Activated CD4-positive, alpha-beta T cell treated with anti-CD3 and anti-CD28 coated beads for 36 hours (primary cell): Measurements from ENCODE around the gene CXCL1. TPM values are rescaled to one million over a fixed set of nuclear protein-coding genes. Genes with fewer than 3 reads are reported as not detected.

ENCODE experiments used
- ATAC-seq: fragments of 200-7000 bp; cut with Tn5 transposase; one replicate; pipeline ENCODE4 v1.10.0; 2021; ENCODE audit warnings: mild to moderate bottlenecking, moderate library complexity
- CTCF ChIA-PET: fragments of 350-600 bp; sonication (Branson Sonifier 250); formaldehyde crosslinking; loops from one replicate; lab custom pipeline; 2021; ENCODE audit warnings: antibody characterized with exemption; lab: Charles Lee
- POLR2A ChIA-PET: fragments of 350-600 bp; sonication (Branson Sonifier 250); formaldehyde crosslinking; loops from one replicate; lab custom pipeline; 2021; ENCODE audit warnings: antibody characterized with exemption, inconsistent platforms; lab: Charles Lee
- DNase-seq: peaks from one replicate; pipeline ENCODE4 v3.0.0-alpha.2; 2020
- H3K27ac Mint-ChIP-seq: one replicate; pipeline ENCODE4 v1.8.0; 2021; ENCODE audit warnings: mixed read lengths
- H3K27me3 Mint-ChIP-seq: one replicate; pipeline ENCODE4 v1.8.0; 2021; ENCODE audit warnings: mixed read lengths
- H3K36me3 Mint-ChIP-seq: one replicate; pipeline ENCODE4 v1.8.0; 2021; ENCODE audit warnings: low read depth, mixed read lengths
- H3K4me1 Mint-ChIP-seq: one replicate; pipeline ENCODE4 v1.8.0; 2021; ENCODE audit warnings: mixed read lengths
- H3K4me3 Mint-ChIP-seq: one replicate; pipeline ENCODE4 v1.8.0; 2021; ENCODE audit warnings: mild to moderate bottlenecking, moderate library complexity, mixed read lengths
- H3K9me3 Mint-ChIP-seq: one replicate; pipeline ENCODE4 v1.8.0; 2021; ENCODE audit warnings: low read depth, mixed read lengths
- intact Hi-C, 2 experiments: fragments of 100-400 bp; cut with DNase I in 1 of 2; cut with micrococcal nuclease in 1 of 2; formaldehyde crosslinking; loops; one replicate each; pipeline versions ENCODE4 v1.14.2 to v1.15.1; 2022 to 2024; cut with DNase I, micrococcal nuclease
- total RNA-seq, 2 experiments: library from RNA; stranded (reverse); gene quantifications; one replicate each; pipeline ENCODE4 v1.2.3, GENCODE V29; 2021

CXCL1 gene
- total RNA-seq, 2 experiments from 2014 or later, result not detected

DNA sequence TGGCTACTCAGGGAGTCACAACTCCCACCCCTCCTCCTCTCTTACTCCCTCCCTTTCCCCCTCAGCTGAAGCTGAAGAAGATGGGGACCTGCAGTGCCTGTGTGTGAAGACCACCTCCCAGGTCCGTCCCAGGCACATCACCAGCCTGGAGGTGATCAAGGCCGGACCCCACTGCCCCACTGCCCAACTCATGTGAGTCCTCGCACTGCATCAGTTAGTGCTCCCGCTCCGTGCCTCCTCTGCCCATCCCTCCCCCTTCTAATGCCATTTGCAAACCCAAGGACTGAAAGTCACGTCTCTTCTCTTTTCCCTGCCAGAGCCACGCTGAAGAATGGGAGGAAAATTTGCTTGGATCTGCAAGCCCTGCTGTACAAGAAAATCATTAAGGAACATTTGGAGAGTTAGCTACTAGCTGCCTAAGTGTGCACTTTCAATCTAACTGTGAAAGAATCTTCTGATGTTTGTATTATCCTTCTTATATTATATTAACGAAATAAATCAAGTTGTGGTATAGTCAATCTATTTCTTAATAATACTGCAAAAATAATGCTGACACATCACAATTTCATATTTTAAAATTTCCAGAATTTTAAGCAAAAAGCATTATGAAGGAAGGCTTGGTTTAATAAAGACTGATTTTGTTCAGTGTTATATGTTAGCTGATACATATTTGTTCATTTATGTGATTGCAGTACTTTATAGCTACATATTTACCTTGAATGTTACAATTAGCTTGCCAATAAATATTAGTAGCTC lies 15.3 kb upstream of the CXCL1 start:
- H3K27me3 Mint-ChIP-seq, result peaks cover 4% of the 10 kb centered on the region
- ATAC-seq (no peak), DNase-seq (no peak)
- no peak overlapping the region for H3K4me3 Mint-ChIP-seq
- no peaks in the 10 kb centered on the region for H3K9me3 Mint-ChIP-seq
- H3K36me3 Mint-ChIP-seq, result no peaks in the 10 kb centered on the region
- no peak overlapping the region for H3K27ac Mint-ChIP-seq
- CTCF ChIA-PET, result no interaction called here
- intact Hi-C loops, result no loop called here
- POLR2A ChIA-PET, result no interaction called here
- H3K4me1 Mint-ChIP-seq, result no peaks in the 10 kb centered on the region

DNA sequence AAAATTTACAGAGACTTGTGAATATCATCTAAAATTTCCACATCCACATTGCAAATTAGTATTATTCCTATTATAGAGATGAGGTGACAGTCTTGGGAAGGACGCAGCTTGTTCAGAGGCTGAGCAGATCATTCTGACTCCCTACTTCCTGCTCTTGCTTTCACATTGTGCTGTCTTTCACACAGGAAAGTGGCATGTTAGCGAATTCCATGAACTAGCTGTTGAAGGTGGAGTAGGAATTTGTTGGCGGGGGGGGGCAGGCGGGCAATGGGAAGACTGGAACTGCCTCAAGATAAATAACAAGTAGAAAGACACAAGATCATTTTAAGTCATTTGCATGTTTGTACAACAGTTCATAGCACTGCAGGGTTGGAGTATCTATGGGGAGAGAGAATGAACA lies 13.8 kb upstream of the CXCL1 start:
- Mint-ChIP-seq H3K36me3 (no peaks in the 10 kb centered on the region), H3K27me3 (peaks cover 2% of the 10 kb centered on the region)
- CTCF ChIA-PET, result no interaction called here

DNA sequence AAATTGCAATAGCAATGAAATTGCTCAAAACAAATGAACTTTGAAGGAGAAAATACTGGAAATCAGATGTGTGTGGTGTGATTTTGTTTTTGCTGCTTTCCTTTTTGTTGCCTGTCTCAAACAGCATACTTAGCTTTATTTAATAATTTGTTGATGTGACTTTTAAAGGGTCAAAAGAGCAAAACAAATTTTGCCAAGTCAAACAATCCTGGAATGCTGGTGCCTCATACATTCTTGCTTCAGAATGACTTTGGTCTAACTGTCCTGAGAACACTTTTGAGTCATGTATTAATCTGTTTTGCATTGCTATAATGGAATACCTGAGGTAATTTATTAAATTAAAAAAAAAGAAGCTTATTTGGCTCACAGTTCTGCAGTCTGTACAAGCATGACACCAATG lies 12.7 kb upstream of the CXCL1 start:
- ChIA-PET CTCF (no interaction called here), POLR2A (no interaction called here)
- Mint-ChIP-seq H3K27ac (no peak overlapping the region), H3K27me3 (peaks cover 2% of the 10 kb centered on the region), H3K36me3 (no peaks in the 10 kb centered on the region), H3K4me1 (no peaks in the 10 kb centered on the region), H3K9me3 (no peaks in the 10 kb centered on the region), H3K4me3 (no peak overlapping the region)
- ATAC-seq, result no peak
- intact Hi-C loops, result no loop called here
- no peak for DNase-seq

More for the DNA sequence above, 13.8 kb upstream of the CXCL1 start:
- intact Hi-C loops, result no loop called here
- H3K9me3 Mint-ChIP-seq, result no peaks in the 10 kb centered on the region
- ATAC-seq (no peak), DNase-seq (no peak)
- no peak overlapping the region for H3K27ac Mint-ChIP-seq
- POLR2A ChIA-PET, result no interaction called here
- H3K4me1 Mint-ChIP-seq, result no peaks in the 10 kb centered on the region
- no peak overlapping the region for H3K4me3 Mint-ChIP-seq

DNA sequence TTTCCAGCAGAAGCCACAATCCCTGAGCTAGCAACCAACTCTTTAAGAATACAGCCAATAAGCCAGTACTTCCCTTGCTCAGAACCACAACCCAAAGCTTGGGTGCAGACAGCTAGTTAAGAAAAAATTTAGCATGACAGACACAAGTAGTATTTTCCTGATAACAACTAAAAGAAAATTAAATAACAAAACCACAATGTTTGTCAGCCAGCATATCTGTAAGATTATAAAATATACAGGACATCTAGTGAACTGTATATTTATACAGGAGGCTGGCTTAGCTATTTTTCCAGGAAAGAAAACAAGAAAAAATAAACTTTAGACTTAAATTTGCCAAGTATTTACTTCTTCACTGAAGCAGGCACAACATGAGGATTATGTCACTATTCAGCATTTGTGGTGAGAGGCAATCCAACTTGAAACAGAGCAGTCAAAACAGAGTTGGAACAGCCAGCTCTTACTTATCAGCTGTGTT lies 9.5 kb upstream of the CXCL1 start:
- Mint-ChIP-seq H3K27me3 (no peaks in the 10 kb centered on the region), H3K27ac (no peak overlapping the region), H3K4me1 (no peaks in the 10 kb centered on the region), H3K36me3 (no peaks in the 10 kb centered on the region), H3K9me3 (no peaks in the 10 kb centered on the region), H3K4me3 (no peak overlapping the region)
- ChIA-PET POLR2A (no interaction called here), CTCF (no interaction called here)
- intact Hi-C loops, result loop anchor here in 1 of 2 experiments (10.0 kb wide), 1 partner anchor 195 kb away; no protein-coding TSS in a partner anchor
- ATAC-seq (no peak), DNase-seq (no peak)

DNA sequence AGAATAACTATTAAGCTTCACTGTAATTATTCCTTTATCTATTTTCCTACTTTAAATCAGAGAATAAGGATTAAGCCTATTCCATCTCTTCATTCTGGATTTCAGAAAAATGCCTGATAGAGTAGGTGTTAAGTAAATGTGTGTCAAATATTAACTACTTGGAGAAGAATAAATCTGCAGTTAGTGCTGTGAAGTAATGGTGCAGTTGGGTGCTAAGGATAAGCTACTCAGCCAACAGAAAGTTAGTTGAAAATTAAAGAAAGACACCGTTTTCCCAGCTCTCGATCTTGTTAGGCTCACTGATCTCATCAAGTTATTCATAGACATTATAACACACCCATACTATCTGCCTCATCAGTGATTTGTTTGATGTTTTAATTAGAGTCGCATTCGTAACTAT lies 9.0 kb upstream of the CXCL1 start:
- H3K4me3 Mint-ChIP-seq, result no peak overlapping the region

DNA sequence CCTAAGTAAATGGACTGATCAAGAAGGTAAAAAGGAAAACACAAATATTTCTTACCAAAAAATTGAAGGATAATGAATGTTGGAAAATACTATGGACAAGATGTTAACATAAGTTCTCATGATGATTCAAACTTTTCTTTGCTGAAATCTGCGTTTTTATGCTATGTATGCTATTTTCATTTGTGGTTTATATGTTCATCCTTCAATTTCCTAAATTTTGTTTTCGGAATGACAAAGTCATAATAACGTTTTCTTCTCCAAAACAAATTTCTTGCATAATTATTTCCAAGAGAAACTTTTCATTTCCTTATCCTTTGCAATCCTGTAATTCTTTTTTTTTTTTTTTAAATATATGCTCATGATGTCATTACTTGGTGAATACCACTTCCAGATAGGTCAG lies 8.3 kb upstream of the CXCL1 start:
- DNase-seq (no peak), ATAC-seq (no peak)
- Mint-ChIP-seq H3K4me3 (no peak overlapping the region), H3K27me3 (peaks cover 5% of the 10 kb centered on the region), H3K27ac (no peak overlapping the region), H3K4me1 (no peaks in the 10 kb centered on the region), H3K9me3 (no peaks in the 10 kb centered on the region), H3K36me3 (no peaks in the 10 kb centered on the region)
- intact Hi-C loops, result loop anchor here in 1 of 2 experiments (10.0 kb wide), 1 partner anchor 196 kb away; no protein-coding TSS in a partner anchor
- POLR2A ChIA-PET, result no interaction called here
- CTCF ChIA-PET, result no interaction called here

More for the DNA sequence above, 9.0 kb upstream of the CXCL1 start:
- Mint-ChIP-seq H3K4me1 (no peaks in the 10 kb centered on the region), H3K27ac (no peak overlapping the region), H3K9me3 (no peaks in the 10 kb centered on the region), H3K27me3 (peaks cover 2% of the 10 kb centered on the region), H3K36me3 (no peaks in the 10 kb centered on the region)
- ChIA-PET CTCF (no interaction called here), POLR2A (no interaction called here)
- DNase-seq, result no peak
- ATAC-seq, result no peak
- intact Hi-C loops, result loop anchor here in 1 of 2 experiments (10.0 kb wide), 1 partner anchor 195 kb away; no protein-coding TSS in a partner anchor

DNA sequence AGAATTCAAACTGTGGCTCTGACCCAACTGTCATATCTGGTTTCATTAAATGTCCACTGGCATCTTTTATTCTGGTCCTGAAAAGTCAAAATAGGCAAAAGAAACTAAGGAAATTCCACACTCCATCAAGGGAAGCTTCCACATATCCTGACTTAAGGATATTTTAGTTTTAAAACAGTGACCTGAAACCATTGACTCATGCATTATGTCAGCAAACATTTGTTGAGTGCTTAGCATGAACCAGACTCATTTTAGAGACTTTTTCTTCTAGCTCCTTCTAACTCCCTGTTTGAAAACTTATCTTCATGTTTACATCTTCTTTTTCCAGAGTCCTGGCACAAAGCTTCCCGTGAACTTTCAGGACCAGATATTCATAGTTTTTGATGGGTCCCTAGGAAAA lies 6.9 kb upstream of the CXCL1 start:
- Mint-ChIP-seq H3K4me3 (no peak overlapping the region), H3K27ac (no peak overlapping the region)
- POLR2A ChIA-PET, result no interaction called here

GRCh38 chr4:73864365-73864764 lies 4.8 kb upstream of the CXCL1 start:
- ATAC-seq, result no peak
- ChIA-PET CTCF (interaction anchor here (1.0 kb wide), 1 partner anchor 33 kb away, joined by 3 read pairs; no protein-coding TSS in a partner anchor), POLR2A (no interaction called here)
- Mint-ChIP-seq H3K4me3 (no peak overlapping the region), H3K27me3 (peaks cover 19% of the 10 kb centered on the region), H3K36me3 (no peaks in the 10 kb centered on the region), H3K4me1 (no peaks in the 10 kb centered on the region), H3K9me3 (no peaks in the 10 kb centered on the region), H3K27ac (no peak overlapping the region)
- intact Hi-C loops, result loop anchor here in 1 of 2 experiments (10.0 kb wide), 1 partner anchor 200 kb away; no protein-coding TSS in a partner anchor
- no peak for DNase-seq

More for the DNA sequence above, 6.9 kb upstream of the CXCL1 start:
- H3K4me1 Mint-ChIP-seq, result no peaks in the 10 kb centered on the region
- no peaks in the 10 kb centered on the region for H3K9me3 Mint-ChIP-seq
- DNase-seq, result no peak
- no peak for ATAC-seq
- intact Hi-C loops, result loop anchor here in 1 of 2 experiments (10.0 kb wide), 1 partner anchor 198 kb away; no protein-coding TSS in a partner anchor
- peaks cover 5% of the 10 kb centered on the region for H3K27me3 Mint-ChIP-seq
- CTCF ChIA-PET, result interaction anchor here (1.2 kb wide), 1 partner anchor 22 kb away, joined by 3 read pairs; no protein-coding TSS in a partner anchor
- no peaks in the 10 kb centered on the region for H3K36me3 Mint-ChIP-seq

- no peaks in the 10 kb centered on the region for H3K9me3 Mint-ChIP-seq
- H3K4me3 Mint-ChIP-seq, result no peak overlapping the region
- ChIA-PET CTCF (interaction anchor here (1.0 kb wide), 1 partner anchor 32 kb away, joined by 3 read pairs; no protein-coding TSS in a partner anchor), POLR2A (no interaction called here)
- H3K27ac Mint-ChIP-seq, result no peak overlapping the region
- H3K27me3 Mint-ChIP-seq, result peaks cover 24% of the 10 kb centered on the region
- H3K4me1 Mint-ChIP-seq, result no peaks in the 10 kb centered on the region
- ATAC-seq (no peak), DNase-seq (no peak)
- H3K36me3 Mint-ChIP-seq, result no peaks in the 10 kb centered on the region
- intact Hi-C loops, result loop anchor here in 1 of 2 experiments (10.0 kb wide), 1 partner anchor 200 kb away; no protein-coding TSS in a partner anchor
These were observed 4.2 kb upstream of the CXCL1 start for GRCh38 chr4:73864961-73865360.

DNA sequence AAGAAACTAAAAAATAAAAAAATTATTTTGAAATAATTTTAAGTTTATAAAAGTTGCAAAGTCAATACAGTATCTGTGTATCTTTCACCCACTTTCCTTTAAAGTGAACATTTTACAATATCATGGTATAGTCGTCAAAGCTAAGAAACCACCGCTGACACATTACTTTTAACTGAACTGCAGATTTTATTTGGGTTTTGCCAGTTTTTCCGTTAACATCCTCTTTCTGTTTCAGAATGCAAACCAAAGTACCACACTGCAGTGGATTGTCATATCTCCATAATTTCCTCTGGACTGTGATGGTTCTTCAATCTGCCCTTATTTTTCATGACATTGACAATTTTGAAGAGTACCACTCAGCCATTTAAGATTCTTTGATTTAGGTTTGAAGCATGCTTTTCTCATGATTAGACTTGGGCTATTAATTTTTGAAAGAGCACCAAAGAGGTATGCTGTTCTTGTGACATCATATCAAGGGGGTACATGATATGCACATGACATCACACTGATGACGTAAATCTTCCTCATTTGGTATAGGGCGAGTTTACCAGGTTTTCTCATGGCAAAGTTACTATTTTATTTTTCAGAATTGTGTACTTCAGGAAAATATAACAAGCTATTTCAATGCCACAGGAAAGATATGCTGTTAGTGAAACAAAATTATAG lies 3.6 kb upstream of the CXCL1 start:
- CTCF ChIA-PET, result interaction anchor here (1.0 kb wide), 1 partner anchor 32 kb away, joined by 3 read pairs; no protein-coding TSS in a partner anchor
- H3K27ac Mint-ChIP-seq, result no peak overlapping the region
- no peaks in the 10 kb centered on the region for H3K4me1 Mint-ChIP-seq
- no peak for ATAC-seq
- no peak overlapping the region for H3K4me3 Mint-ChIP-seq
- no peaks in the 10 kb centered on the region for H3K36me3 Mint-ChIP-seq
- intact Hi-C loops, result loop anchor here in 1 of 2 experiments (10.0 kb wide), 1 partner anchor 201 kb away; no protein-coding TSS in a partner anchor
- no peak for DNase-seq
- H3K27me3 Mint-ChIP-seq, result peaks cover 24% of the 10 kb centered on the region
- no peaks in the 10 kb centered on the region for H3K9me3 Mint-ChIP-seq
- POLR2A ChIA-PET, result no interaction called here

DNA sequence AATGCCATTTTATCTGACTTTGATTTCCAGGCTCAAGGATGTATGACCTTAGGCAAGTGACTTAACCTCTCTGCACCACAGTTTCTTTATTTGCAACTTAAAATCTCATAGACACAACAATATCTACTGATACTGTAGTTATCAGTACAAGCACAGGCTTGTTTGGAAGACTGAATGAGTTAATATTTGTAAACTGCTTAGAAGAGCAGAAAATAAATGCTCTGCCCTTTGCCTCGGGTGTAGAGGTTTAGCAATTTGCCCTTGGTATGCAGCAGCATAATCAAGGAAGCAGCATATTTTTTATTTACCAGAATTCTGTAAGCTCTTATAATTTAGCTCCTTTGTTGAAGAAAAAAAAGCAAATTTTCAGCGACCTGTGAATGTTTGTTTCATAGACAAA lies 2.9 kb upstream of the CXCL1 start:
- ChIA-PET POLR2A (no interaction called here), CTCF (no interaction called here)
- Mint-ChIP-seq H3K27ac (no peak overlapping the region), H3K27me3 (peaks cover 26% of the 10 kb centered on the region), H3K9me3 (no peaks in the 10 kb centered on the region), H3K4me3 (no peak overlapping the region), H3K4me1 (no peaks in the 10 kb centered on the region), H3K36me3 (no peaks in the 10 kb centered on the region)
- DNase-seq (no peak), ATAC-seq (no peak)
- intact Hi-C loops, result loop anchor here in 1 of 2 experiments (10.0 kb wide), 1 partner anchor 201 kb away; no protein-coding TSS in a partner anchor
